Astrocyte (in vitro differentiated cells and primary cell): ENCODE measurements around the gene TCEA2. TPM values are rescaled to one million over a fixed set of nuclear protein-coding genes. Genes with fewer than 3 reads are reported as not detected.

Source experiments
- DNase-seq: peaks from one replicate; pipeline ENCODE4 v3.0.0-alpha.2; 2010; ENCODE audit warnings: low read depth
- FAIRE-seq: peaks from 2 replicates; lab custom pipeline; 2011; peaks lifted over from hg19 to GRCh38; lab: Jason Lieb, UNC
- H2AFZ ChIP-seq: 2 replicates; pipeline ENCODE4 v1.6.0; 2012; ENCODE audit warnings: low read depth, low read length, inconsistent platforms
- H3K27ac ChIP-seq: 2 replicates; pipeline ENCODE4 v1.5.1; 2011; ENCODE audit warnings: low read depth, low read length, inconsistent platforms
- H3K27me3 ChIP-seq: 2 replicates; pipeline ENCODE4 v1.6.0; 2011; ENCODE audit warnings: low read length, inconsistent platforms; ENCODE audit not compliant: insufficient read depth
- H3K36me3 ChIP-seq: 2 replicates; pipeline ENCODE4 v1.5.1; 2011; ENCODE audit warnings: low read length, inconsistent platforms; ENCODE audit not compliant: insufficient read depth
- H3K4me1 ChIP-seq: 2 replicates; pipeline ENCODE4 v1.5.1; 2011; ENCODE audit warnings: low read length, inconsistent platforms; ENCODE audit not compliant: insufficient read depth
- H3K4me2 ChIP-seq: 2 replicates; pipeline ENCODE4 v1.6.0; 2012; ENCODE audit warnings: low read length, inconsistent platforms
- H3K4me3 ChIP-seq: 2 replicates; pipeline ENCODE4 v1.5.1; 2011; ENCODE audit warnings: low read depth, mild to moderate bottlenecking, low read length, inconsistent platforms; ENCODE audit not compliant: insufficient read depth
- H3K79me2 ChIP-seq: 2 replicates; pipeline ENCODE4 v1.6.0; 2012; ENCODE audit warnings: mild to moderate bottlenecking, low read length, inconsistent platforms; ENCODE audit not compliant: insufficient read depth
- H3K9ac ChIP-seq: 2 replicates; pipeline ENCODE4 v1.6.0; 2012; ENCODE audit warnings: mild to moderate bottlenecking, low read length, inconsistent platforms
- H3K9me3 ChIP-seq: 2 replicates; pipeline ENCODE4 v1.5.1; 2012; ENCODE audit warnings: low read depth, mild to moderate bottlenecking, low read length, inconsistent platforms; ENCODE audit not compliant: insufficient read depth
- H4K20me1 ChIP-seq: 2 replicates; pipeline ENCODE4 v1.6.0; 2012; ENCODE audit warnings: low read length, inconsistent platforms; ENCODE audit not compliant: insufficient read depth
- H3K27ac Mint-ChIP-seq: one replicate; pipeline ENCODE4 v1.8.0; 2021; ENCODE audit warnings: mild to moderate bottlenecking, mixed read lengths; ENCODE audit not compliant: unreplicated experiment
- H3K27me3 Mint-ChIP-seq: one replicate; pipeline ENCODE4 v1.8.0; 2021; ENCODE audit warnings: low read depth, mixed read lengths; ENCODE audit not compliant: unreplicated experiment
- H3K36me3 Mint-ChIP-seq: one replicate; pipeline ENCODE4 v1.8.0; 2021; ENCODE audit warnings: low read depth, mixed read lengths; ENCODE audit not compliant: unreplicated experiment
- H3K4me1 Mint-ChIP-seq: one replicate; pipeline ENCODE4 v1.8.0; 2021; ENCODE audit warnings: low read depth, mixed read lengths; ENCODE audit not compliant: unreplicated experiment
- H3K4me3 Mint-ChIP-seq: one replicate; pipeline ENCODE4 v1.8.0; 2021; ENCODE audit warnings: mild to moderate bottlenecking, moderate library complexity, mixed read lengths; ENCODE audit not compliant: unreplicated experiment
- H3K9me3 Mint-ChIP-seq: one replicate; pipeline ENCODE4 v1.8.0; 2021; ENCODE audit warnings: mild to moderate bottlenecking, mixed read lengths; ENCODE audit not compliant: unreplicated experiment
- EZH2 ChIP-seq: IDR thresholded peaks from 2 replicates; pipeline ENCODE4 v1.6.1; 2012; ENCODE audit warnings: mild to moderate bottlenecking, low read length, inconsistent platforms; ENCODE audit not compliant: insufficient read depth
- total RNA-seq: library from RNA; stranded (reverse); gene quantifications from 2 replicates; pipeline ENCODE4 v1.2.1, GENCODE V29; 2021
- TF ChIP-seq, protein P1 (sequence below): IDR thresholded peaks from 2 replicates; pipeline ENCODE4 v1.5.1; 2011; ENCODE audit warnings: low read depth, mild to moderate bottlenecking, inconsistent platforms, low read length, moderate library complexity; ENCODE audit not compliant: insufficient read depth

TCEA2 gene
- total RNA-seq, 1 donor from 2014 or later, result 53.1 TPM

DNA sequence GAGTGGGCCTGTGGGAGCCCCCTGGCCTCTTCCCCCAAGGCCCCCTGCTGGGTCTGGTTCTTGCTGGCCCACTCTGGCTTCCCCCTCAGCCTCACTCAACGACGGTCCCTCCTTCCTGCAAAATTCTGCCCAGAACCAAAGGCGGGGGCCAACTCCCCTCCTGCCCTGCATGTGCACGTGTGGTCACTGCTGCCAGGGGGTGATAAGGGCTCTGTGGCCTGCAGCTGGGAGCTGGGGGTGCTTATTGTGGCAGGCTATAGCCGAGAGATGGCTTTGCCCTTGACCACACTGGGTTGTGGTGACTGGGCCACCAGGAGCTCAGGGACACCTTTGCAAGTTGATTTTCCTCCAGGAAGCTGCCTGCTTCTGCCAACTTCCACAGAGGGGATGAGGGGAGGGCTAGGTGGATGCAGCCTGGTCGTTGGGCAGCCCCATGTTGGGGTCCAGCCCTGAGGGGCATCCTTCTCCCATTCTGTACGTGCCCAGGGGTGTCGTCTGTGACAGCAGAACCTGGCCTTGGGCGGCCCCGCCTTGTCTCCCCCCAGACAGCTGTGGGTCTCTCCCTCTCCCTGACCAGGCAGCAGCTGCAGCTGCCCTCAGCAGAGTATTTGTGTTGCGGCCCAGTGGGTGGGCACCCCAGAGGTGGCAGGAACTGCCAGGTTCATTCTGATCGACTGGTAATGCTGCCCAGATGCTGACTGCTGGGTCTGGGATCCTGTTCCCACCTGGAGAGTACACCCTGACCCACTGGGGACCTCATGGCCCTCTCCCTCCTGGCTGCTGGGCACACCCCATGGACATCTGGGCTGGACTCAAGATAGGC is 5.6 kb downstream of the TCEA2 start:
- Histone ChIP-seq H3K36me3 (no peaks in the 10 kb centered on the region), H3K4me2 (no peak overlapping the region), H3K9me3 (no peaks in the 10 kb centered on the region), H3K27me3 (no peaks in the 10 kb centered on the region), H3K4me1 (peaks cover 23% of the 10 kb centered on the region), H3K9ac (no peak overlapping the region), H3K27ac (no peak overlapping the region), H4K20me1 (peaks cover 32% of the 10 kb centered on the region), H2AFZ (no peak overlapping the region), H3K79me2 (peaks cover 2% of the 10 kb centered on the region), H3K4me3 (no peak overlapping the region)
- no peak for DNase-seq
- Mint-ChIP-seq H3K4me1 (peaks cover 18% of the 10 kb centered on the region), H3K36me3 (peaks cover 4% of the 10 kb centered on the region), H3K9me3 (no peaks in the 10 kb centered on the region), H3K27me3 (no peaks in the 10 kb centered on the region), H3K4me3 (no peak overlapping the region), H3K27ac (no peak overlapping the region)
- TF ChIP-seq, protein P1, sequence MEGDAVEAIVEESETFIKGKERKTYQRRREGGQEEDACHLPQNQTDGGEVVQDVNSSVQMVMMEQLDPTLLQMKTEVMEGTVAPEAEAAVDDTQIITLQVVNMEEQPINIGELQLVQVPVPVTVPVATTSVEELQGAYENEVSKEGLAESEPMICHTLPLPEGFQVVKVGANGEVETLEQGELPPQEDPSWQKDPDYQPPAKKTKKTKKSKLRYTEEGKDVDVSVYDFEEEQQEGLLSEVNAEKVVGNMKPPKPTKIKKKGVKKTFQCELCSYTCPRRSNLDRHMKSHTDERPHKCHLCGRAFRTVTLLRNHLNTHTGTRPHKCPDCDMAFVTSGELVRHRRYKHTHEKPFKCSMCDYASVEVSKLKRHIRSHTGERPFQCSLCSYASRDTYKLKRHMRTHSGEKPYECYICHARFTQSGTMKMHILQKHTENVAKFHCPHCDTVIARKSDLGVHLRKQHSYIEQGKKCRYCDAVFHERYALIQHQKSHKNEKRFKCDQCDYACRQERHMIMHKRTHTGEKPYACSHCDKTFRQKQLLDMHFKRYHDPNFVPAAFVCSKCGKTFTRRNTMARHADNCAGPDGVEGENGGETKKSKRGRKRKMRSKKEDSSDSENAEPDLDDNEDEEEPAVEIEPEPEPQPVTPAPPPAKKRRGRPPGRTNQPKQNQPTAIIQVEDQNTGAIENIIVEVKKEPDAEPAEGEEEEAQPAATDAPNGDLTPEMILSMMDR, result no peak
- TF ChIP-seq EZH2, result no peak
- no peak for FAIRE-seq

DNA sequence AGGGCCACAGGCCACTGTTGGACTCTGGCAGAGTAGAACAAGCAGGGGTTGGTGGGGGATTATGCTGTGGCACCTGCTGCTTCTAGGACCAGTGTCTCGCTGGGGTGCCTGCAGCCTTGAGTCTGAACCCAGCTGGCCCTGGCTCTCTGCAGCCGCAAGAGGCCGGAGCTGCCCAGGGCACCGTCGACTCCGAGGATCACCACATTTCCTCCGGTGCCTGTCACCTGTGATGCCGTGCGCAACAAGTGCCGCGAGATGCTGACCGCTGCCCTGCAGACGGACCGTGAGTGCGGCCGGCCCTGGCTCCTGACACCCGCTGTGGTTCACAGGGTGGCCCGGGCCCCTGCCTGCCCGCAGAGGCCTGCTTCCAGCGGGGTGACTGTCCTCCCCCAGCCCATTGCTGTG is 6.2 kb downstream of the TCEA2 start:
- DNase-seq, result no peak
- Histone ChIP-seq H3K27me3 (no peaks in the 10 kb centered on the region), H3K9me3 (no peaks in the 10 kb centered on the region), H3K9ac (no peak overlapping the region), H2AFZ (no peak overlapping the region), H4K20me1 (peaks cover 27% of the 10 kb centered on the region), H3K27ac (no peak overlapping the region), H3K79me2 (no peaks in the 10 kb centered on the region), H3K4me3 (no peak overlapping the region), H3K4me1 (peaks cover 16% of the 10 kb centered on the region), H3K4me2 (no peak overlapping the region), H3K36me3 (no peaks in the 10 kb centered on the region)
- TF ChIP-seq, protein P1, result no peak
- TF ChIP-seq EZH2, result no peak
- Mint-ChIP-seq H3K4me3 (no peak overlapping the region), H3K4me1 (peaks cover 13% of the 10 kb centered on the region), H3K27ac (no peak overlapping the region), H3K36me3 (peaks cover 4% of the 10 kb centered on the region), H3K27me3 (no peaks in the 10 kb centered on the region), H3K9me3 (no peaks in the 10 kb centered on the region)
- FAIRE-seq, result no peak
